Measurements from ENCODE around the gene KIAA0513.

DNA sequence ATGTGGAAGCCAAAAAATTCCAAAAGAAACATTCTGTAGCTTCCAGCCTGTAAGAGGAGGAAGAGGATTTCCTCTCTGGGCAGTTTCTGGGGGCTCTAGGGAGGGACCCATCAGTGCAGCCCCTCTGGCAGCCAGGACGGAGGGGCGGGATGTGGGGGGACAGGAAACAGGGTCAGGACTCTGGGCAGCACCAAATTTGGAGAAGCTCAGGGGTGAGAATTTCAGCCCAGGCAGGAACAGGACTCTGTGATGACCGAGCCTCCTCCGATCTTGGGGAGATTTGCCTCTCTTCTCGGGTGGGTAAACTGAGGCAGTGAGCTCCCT, 103.1 kb downstream of the KIAA0513 start:
- no peak for TF ChIP-seq POLR2A (IDR thresholded peaks at IDR 0.05)
- TF ChIP-seq, protein P1, sequence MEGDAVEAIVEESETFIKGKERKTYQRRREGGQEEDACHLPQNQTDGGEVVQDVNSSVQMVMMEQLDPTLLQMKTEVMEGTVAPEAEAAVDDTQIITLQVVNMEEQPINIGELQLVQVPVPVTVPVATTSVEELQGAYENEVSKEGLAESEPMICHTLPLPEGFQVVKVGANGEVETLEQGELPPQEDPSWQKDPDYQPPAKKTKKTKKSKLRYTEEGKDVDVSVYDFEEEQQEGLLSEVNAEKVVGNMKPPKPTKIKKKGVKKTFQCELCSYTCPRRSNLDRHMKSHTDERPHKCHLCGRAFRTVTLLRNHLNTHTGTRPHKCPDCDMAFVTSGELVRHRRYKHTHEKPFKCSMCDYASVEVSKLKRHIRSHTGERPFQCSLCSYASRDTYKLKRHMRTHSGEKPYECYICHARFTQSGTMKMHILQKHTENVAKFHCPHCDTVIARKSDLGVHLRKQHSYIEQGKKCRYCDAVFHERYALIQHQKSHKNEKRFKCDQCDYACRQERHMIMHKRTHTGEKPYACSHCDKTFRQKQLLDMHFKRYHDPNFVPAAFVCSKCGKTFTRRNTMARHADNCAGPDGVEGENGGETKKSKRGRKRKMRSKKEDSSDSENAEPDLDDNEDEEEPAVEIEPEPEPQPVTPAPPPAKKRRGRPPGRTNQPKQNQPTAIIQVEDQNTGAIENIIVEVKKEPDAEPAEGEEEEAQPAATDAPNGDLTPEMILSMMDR (IDR thresholded peaks at IDR 0.05), result no peak

All from tibial nerve (tissue), 3 donors.